Adrenal gland (tissue), 5 donors: ENCODE data around the gene KLF6.

Source experiments
- CTCF ChIP-seq, 6 experiments: fragments of 450-650 bp in 4 of 6; fragments of 200-600 bp in 2 of 6; sonication (generic) in 1 of 6; IDR thresholded peaks; 1 replicate in 5 of 6; 2 replicates in 1 of 6; pipeline versions ENCODE4 v1.5.1 to v1.8.0; 2016 to 2021; ENCODE audit warnings: antibody characterized with exemption in 6 of 6, mild to moderate bottlenecking in 2 of 6, moderate library complexity in 1 of 6
- POLR2A ChIP-seq, 2 donors: fragments of 450-650 bp; IDR thresholded peaks; one replicate each; pipeline ENCODE4 v1.6.1; 2017; ENCODE audit warnings: antibody characterized with exemption in 2 of 2, mild to moderate bottlenecking in 2 of 2, moderate library complexity in 1 of 2
- donor health status: DM: no; HTN: no; CAD: no.

- no peak for TF ChIP-seq POLR2A (IDR thresholded peaks at IDR 0.05)
- no peak for TF ChIP-seq CTCF (IDR thresholded peaks at IDR 0.05)
Measured at GRCh38 chr10:3750854-3751253, 34.2 kb downstream of the KLF6 start.
